HepG2 (cell line): ENCODE measurements around the gene RGL1.

Experiments used
- NFYB ChIP-seq: sonication (generic); formaldehyde crosslinking; IDR thresholded peaks from 2 replicates; pipeline ENCODE4 v1.4.0; 2020; ENCODE audit warnings: missing genetic modification reagents
- POLR2AphosphoS5 ChIP-seq: IDR thresholded peaks from 2 replicates; pipeline ENCODE4 v1.6.1; 2012; ENCODE audit warnings: low read depth, low read length

DNA sequence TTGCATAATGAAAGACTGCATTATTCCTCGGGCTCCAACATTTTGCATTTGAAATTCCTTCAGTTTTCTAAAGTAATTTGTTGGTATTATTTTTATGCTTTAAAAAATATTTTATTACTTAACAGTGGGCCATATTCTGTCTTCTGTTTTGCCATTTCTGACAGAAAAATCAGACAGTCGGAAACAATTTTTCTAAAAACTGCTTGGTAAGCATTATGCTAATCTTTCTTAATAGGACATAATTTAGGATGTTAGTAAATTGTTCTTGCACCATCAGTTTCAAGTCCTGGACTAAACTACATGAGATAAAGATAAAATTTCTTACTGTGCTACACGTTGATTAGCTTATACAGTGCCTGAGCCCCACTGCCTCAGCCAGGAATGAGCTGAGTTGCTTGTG lies 11.2 kb downstream of the RGL1 start:
- no peak for TF ChIP-seq NFYB (CRISPR knock-in tag)
- TF ChIP-seq POLR2AphosphoS5 = no peak
